WERI-Rb-1 (cell line): ENCODE data around the gene CD48.

ENCODE experiments used
- DNase-seq: peaks from one replicate; pipeline ENCODE4 v3.0.0-alpha.2; 2020
- H3K27ac ChIP-seq: fragments of 250-450 bp; sonication (Bioruptor Pico); 2 replicates; pipeline ENCODE4 v1.5.1; 2020; ENCODE audit warnings: mild to moderate bottlenecking, moderate library complexity
- H3K27me3 ChIP-seq: fragments of 250-450 bp; sonication (Bioruptor Pico); 2 replicates; pipeline ENCODE4 v1.5.1; 2021; ENCODE audit warnings: mild to moderate bottlenecking, low read depth, moderate library complexity; ENCODE audit not compliant: insufficient read depth, severe bottlenecking
- H3K36me3 ChIP-seq: fragments of 250-450 bp; sonication (Bioruptor Pico); 2 replicates; pipeline ENCODE4 v1.5.1; 2020; ENCODE audit warnings: mild to moderate bottlenecking, moderate library complexity
- H3K4me3 ChIP-seq: 2 replicates; pipeline ENCODE4 v1.5.1; 2011; ENCODE audit warnings: low read depth, mild to moderate bottlenecking, control low read depth, low read length
- H3K9me3 ChIP-seq: fragments of 250-450 bp; sonication (Bioruptor Pico); 2 replicates; pipeline ENCODE4 v1.5.1; 2021; ENCODE audit warnings: mild to moderate bottlenecking, moderate library complexity; ENCODE audit not compliant: severe bottlenecking
- CTCF ChIP-seq: IDR thresholded peaks from 2 replicates; pipeline ENCODE4 v1.5.1; 2011; ENCODE audit warnings: low read depth, mild to moderate bottlenecking, control low read depth, inconsistent platforms, low read length

Gene CD48

DNA sequence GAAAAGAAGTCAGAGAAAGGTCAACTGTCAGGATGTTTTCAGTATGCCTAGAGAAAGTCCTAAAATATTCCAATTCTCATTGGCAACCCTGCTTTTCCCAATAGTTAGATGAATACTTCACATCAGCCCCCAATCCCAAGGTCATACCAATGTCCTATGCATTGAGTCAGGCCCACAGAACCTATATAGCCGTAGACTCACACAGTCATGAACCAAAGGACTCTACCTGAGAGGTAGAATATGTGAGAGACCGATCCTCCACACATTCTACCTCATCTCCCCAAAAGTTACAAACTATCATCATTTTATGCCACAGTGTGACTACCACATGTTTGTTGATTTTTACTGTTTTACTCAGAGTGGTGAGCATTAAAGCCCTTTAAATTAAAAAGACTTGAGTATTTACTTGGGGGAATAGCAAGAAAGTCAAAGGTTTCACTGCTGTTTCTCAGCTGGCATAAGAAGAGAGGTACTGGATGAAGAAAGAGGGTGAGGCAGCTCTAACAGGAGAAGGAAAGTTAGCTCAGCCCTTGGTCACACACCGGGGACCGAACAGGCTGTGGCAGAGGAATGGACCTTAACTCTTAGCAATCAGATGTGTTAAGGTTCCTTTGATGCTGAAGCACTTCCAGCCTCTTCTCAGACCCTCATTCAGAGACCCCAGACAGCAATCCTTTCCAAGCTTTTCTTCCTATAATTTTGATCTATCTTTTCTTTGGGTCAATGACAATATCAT is 937 bp downstream of the CD48 start:
- no peak for DNase-seq
- Histone ChIP-seq H3K27me3 (peaks cover 93% of the 10 kb centered on the region), H3K9me3 (no peaks in the 10 kb centered on the region), H3K27ac (no peak overlapping the region), H3K4me3 (no peak overlapping the region), H3K36me3 (no peaks in the 10 kb centered on the region)
- no peak for TF ChIP-seq CTCF

- H3K36me3 ChIP-seq = no peaks in the 10 kb centered on the region
- no peak for TF ChIP-seq CTCF
- H3K4me3 ChIP-seq = no peak overlapping the region
- no peaks in the 10 kb centered on the region for H3K9me3 ChIP-seq
- no peak for DNase-seq
- H3K27me3 ChIP-seq = peaks cover 93% of the 10 kb centered on the region
- no peak overlapping the region for H3K27ac ChIP-seq
Measured at GRCh38 chr1:160709715-160710114, 1.9 kb downstream of the CD48 start.

DNA sequence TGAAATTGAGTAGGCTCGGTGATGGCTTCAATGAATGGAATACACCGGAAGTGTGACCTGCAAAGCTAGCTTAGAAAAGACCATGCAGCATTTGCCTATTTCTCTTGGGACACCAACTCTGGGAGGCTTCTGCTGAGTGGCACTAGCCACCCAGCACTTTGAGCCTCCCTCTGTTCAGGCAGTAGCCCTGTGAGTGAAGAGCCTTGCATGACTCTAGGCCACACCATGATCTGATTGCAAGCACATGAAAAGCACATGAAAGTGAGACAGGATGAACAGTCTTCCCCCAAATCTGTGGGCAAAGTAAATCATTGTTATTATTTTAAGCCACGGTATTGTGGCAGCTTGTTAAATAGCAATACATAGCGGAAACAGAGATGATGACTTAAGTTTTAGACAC is 2.8 kb downstream of the CD48 start:
- peaks cover 98% of the 10 kb centered on the region for H3K27me3 ChIP-seq
- no peaks in the 10 kb centered on the region for H3K9me3 ChIP-seq
- TF ChIP-seq CTCF = no peak
- H3K36me3 ChIP-seq = no peaks in the 10 kb centered on the region
- H3K27ac ChIP-seq = no peak overlapping the region
- no peak for DNase-seq
- H3K4me3 ChIP-seq = no peak overlapping the region

DNA sequence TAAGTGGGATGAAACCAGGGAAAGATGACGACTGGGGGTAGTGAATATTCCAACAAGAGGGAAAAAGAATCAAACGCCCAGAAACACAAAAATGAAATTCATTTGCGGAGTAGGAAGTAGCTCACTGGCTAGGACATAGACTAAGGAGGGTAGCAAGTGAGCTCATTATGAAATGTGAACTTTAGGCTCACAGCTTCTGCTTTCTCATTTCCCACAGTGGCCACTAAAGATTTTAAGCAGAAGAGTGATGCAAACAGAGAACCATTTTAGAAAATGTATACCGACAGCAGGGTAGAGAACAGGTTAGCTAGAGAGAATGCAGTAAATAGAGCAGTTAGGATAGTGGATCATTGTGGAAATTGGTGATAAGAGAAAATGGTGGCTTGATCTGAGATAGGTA is 3.5 kb downstream of the CD48 start:
- no peaks in the 10 kb centered on the region for H3K36me3 ChIP-seq
- H3K27me3 ChIP-seq = peaks cover 100% of the 10 kb centered on the region
- no peak for DNase-seq
- TF ChIP-seq CTCF = no peak
- no peak overlapping the region for H3K4me3 ChIP-seq
- no peak overlapping the region for H3K27ac ChIP-seq
- no peaks in the 10 kb centered on the region for H3K9me3 ChIP-seq

DNA sequence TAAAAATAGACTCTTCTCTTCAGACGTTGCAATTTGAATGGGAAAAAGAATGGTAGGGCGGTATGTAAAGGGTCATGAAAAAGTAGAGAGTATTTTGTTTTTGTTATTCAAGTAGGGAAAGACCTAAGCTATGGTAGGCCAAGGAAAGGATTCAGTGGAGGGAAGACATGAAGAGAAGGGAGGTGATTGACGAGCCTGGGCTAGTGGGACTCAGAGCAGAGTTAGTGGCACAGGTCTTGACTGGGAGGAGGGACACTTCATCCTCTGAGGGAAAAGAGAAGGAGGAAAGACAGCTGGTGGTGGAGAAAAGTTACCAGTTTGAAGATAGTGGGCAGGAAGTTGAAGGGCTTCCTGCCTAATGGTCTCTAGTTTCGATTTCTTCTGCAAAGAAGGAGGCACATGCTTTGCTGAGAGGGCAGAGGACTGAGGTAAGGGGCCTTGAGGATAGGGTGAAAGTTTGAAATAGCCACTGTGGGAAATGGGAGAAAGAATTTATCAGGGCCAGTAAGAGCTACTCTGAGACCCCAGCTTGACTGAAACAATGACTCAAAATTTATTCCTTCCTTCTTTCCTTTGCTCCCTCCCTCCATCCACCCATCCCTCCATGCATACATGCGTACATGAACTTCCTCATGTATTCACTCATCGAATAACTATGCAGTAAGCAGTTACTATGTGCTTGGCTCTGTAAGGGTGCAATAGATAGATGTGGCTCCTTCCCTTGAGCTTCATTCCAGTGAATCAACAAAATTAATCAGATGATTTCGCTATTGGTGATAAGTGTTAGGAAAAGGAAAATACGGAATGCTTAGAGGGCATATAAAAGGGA is 4.2 kb downstream of the CD48 start:
- Histone ChIP-seq H3K36me3 (no peaks in the 10 kb centered on the region), H3K27ac (no peak overlapping the region), H3K4me3 (no peak overlapping the region), H3K27me3 (peaks cover 97% of the 10 kb centered on the region), H3K9me3 (no peaks in the 10 kb centered on the region)
- no peak for DNase-seq
- no peak for TF ChIP-seq CTCF
